IPS-11a (cell line): ENCODE results near the gene CABP1.
A peak's percentile ranks its signal among the peaks of the same experiment; 100 is the strongest.

ENCODE experiments used
- H3K4me3 ChIP-seq: one replicate; pipeline ENCODE4 v1.5.1; 2013; ENCODE audit warnings: low read depth, low read length, control low read depth

Gene CABP1

GRCh38 chr12:120630104-120630892 lies 10.1 kb upstream of the CABP1 start:
- H3K4me3 ChIP-seq, result no peak overlapping the region

- no peak overlapping the region for H3K4me3 ChIP-seq
These were observed 9.3 kb upstream of the CABP1 start for GRCh38 chr12:120631097-120631496.

- peak overlapping the region; percentile 50 for H3K4me3 ChIP-seq
These were observed 721 bp downstream of the CABP1 start for GRCh38 chr12:120640861-120641833.

- H3K4me3 ChIP-seq, result no peak overlapping the region
These were observed 1.7 kb downstream of the CABP1 start for GRCh38 chr12:120642121-120642520.

GRCh38 chr12:120642826-120643225 lies 2.4 kb downstream of the CABP1 start:
- H3K4me3 ChIP-seq, result no peak overlapping the region

- no peak overlapping the region for H3K4me3 ChIP-seq
These were observed 3.1 kb downstream of the CABP1 start for GRCh38 chr12:120643574-120643973.

GRCh38 chr12:120646044-120646443 lies 5.6 kb downstream of the CABP1 start:
- no peak overlapping the region for H3K4me3 ChIP-seq

- H3K4me3 ChIP-seq, result no peak overlapping the region
These were observed 6.9 kb downstream of the CABP1 start for GRCh38 chr12:120647375-120647755.

- H3K4me3 ChIP-seq, result no peak overlapping the region
These were observed 9.2 kb downstream of the CABP1 start for GRCh38 chr12:120649442-120650232.

- no peak overlapping the region for H3K4me3 ChIP-seq
These were observed 9.8 kb downstream of the CABP1 start for GRCh38 chr12:120650233-120650690.

- no peak overlapping the region for H3K4me3 ChIP-seq
These were observed 11.4 kb downstream of the CABP1 start for GRCh38 chr12:120651821-120652220.

GRCh38 chr12:120652656-120653435 lies 12.4 kb downstream of the CABP1 start:
- no peak overlapping the region for H3K4me3 ChIP-seq

- H3K4me3 ChIP-seq, result no peak overlapping the region
These were observed 13.2 kb downstream of the CABP1 start for GRCh38 chr12:120653611-120654010.

GRCh38 chr12:120654656-120655055 lies 14.2 kb downstream of the CABP1 start:
- no peak overlapping the region for H3K4me3 ChIP-seq

- no peak overlapping the region for H3K4me3 ChIP-seq
These were observed 15.6 kb downstream of the CABP1 start for GRCh38 chr12:120656008-120656407.

GRCh38 chr12:120658286-120659150 lies 18.1 kb downstream of the CABP1 start:
- H3K4me3 ChIP-seq, result no peak overlapping the region

GRCh38 chr12:120659151-120659525 lies 18.7 kb downstream of the CABP1 start:
- H3K4me3 ChIP-seq, result no peak overlapping the region

- H3K4me3 ChIP-seq, result no peak overlapping the region
These were observed 21.0 kb downstream of the CABP1 start for GRCh38 chr12:120661432-120661831.

- H3K4me3 ChIP-seq, result no peak overlapping the region
These were observed 22.5 kb downstream of the CABP1 start for GRCh38 chr12:120662879-120663278.
